ENCODE measurements around the gene MIOX.
A peak's percentile ranks its signal among the peaks of the same experiment; 100 is the strongest.

Gene MIOX

DNA sequence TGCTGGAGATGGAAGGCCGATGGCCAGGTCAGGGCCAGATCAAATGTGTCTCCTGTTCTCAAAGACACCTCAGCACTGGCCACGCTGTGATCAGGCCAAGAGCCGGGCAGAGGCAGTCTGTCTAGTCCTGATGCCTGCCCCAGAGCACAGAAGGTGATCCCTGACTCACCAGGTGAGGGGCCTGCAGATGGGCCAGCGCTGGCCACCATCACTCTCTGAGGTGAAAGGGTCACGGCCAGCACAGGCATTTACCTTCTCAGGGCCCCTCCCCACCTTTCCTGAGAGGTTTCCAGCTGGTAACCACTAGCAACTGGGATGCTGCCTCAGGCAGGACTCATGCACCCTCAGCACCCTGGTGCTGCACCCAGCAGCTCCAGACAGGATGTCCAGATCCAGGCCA, 14.7 kb upstream of the MIOX start:
- Histone ChIP-seq H3K4me3 (ENCODE audit: low read depth, low read length) (no peak overlapping the region), H3K27ac (ENCODE audit: extremely low read depth, low read depth, low read length) (no peak overlapping the region), H3K36me3 (ENCODE audit: control insufficient read depth in 2 of 2, insufficient read depth in 1 of 2, low read length in 2 of 2) (peaks cover 4 to 54% of the 10 kb centered on the region in 2 experiments; a peak in 2 of 3 replicates), H3K4me1 (ENCODE audit: control insufficient read depth, insufficient read depth, low read length) (peaks cover 27% of the 10 kb centered on the region), H3K9me3 (ENCODE audit: control insufficient read depth, insufficient read depth, low read depth, low read length) (no peaks in the 10 kb centered on the region)
- ChIA-PET POLR2A (interaction anchor here (0.9 to 2.3 kb wide), 2 partner anchors 12 to 36 kb away, joined by 3 to 8 read pairs; partner anchors contain the start of genes LMF2 and NCAPH2), CTCF (interaction anchor here (1.0 to 2.7 kb wide), 4 partner anchors 11 to 149 kb away, joined by 3 to 24 read pairs (median 4); partner anchors contain the start of gene SCO2)
- no peak for TF ChIP-seq EGR2 (tag by site-specific recombination; IDR thresholded peaks at IDR 0.05; ENCODE audit: low read depth)
- TF ChIP-seq ZNF10 (tag by site-specific recombination; IDR thresholded peaks at IDR 0.05): 0 out of 2 replicates have a peak, but pooled peaks have one; percentile 30
- TF ChIP-seq ZXDB (tag by site-specific recombination; IDR thresholded peaks at IDR 0.05): no peak

DNA sequence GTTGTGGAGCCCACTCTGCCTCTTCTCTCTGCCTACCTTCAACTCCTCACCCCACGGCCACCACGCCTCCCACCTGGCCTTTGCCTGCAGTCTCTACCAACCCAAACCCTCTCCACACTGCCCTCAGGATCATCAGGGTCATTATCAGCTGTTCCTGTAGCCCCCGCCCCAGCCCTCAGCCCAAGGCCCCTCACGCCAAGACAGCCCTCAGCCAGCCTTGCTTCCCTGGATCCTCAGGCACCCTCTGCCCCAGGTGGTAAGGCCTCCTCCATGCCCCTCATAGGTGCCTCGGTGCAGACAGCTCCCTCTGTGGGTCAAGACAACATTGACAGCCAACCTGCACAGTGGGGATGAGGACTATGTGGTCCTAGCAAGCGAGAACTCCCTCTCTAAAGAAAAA, 13.6 kb upstream of the MIOX start:
- Histone ChIP-seq H3K4me1 (ENCODE audit: control insufficient read depth, insufficient read depth, low read length) (peaks cover 27% of the 10 kb centered on the region), H3K36me3 (ENCODE audit: control insufficient read depth in 2 of 2, insufficient read depth in 1 of 2, low read length in 2 of 2) (peaks cover 4 to 43% of the 10 kb centered on the region in 2 experiments; a peak in 2 of 3 replicates), H3K4me3 (ENCODE audit: low read depth, low read length) (no peak overlapping the region; the same call in 1 of the 2 replicates), H3K9me3 (ENCODE audit: control insufficient read depth, insufficient read depth, low read depth, low read length) (no peaks in the 10 kb centered on the region), H3K27ac (ENCODE audit: extremely low read depth, low read depth, low read length) (peak overlapping the region; percentile 87; the same call in 1 of the 2 replicates)
- ChIA-PET CTCF (interaction anchor here (0.7 to 2.7 kb wide), 9 partner anchors 10 to 148 kb away, joined by 3 to 24 read pairs (median 4); partner anchors contain the start of genes MIOX and SCO2), POLR2A (interaction anchor here (0.7 to 2.3 kb wide), 9 partner anchors 12 to 90 kb away, joined by 3 to 12 read pairs (median 4); partner anchors contain the start of genes LMF2, NCAPH2, SCO2 and SYCE3)
- TF ChIP-seq EGR2 (tag by site-specific recombination; IDR thresholded peaks at IDR 0.05; ENCODE audit: low read depth) (peak; percentile 84), ZNF514 (tag by site-specific recombination; IDR thresholded peaks at IDR 0.05) (no peak), ZNF292 (tag by site-specific recombination; IDR thresholded peaks at IDR 0.05; ENCODE audit: borderline replicate concordance, low read depth) (no peak), ZNF549 (tag by site-specific recombination; IDR thresholded peaks at IDR 0.05) (no peak), ZFHX2 (tag by site-specific recombination; conservative IDR thresholded peaks at IDR 0.05) (peak; percentile 62; the same call in 1 of the 2 replicates)
- TF ChIP-seq, protein P1, sequence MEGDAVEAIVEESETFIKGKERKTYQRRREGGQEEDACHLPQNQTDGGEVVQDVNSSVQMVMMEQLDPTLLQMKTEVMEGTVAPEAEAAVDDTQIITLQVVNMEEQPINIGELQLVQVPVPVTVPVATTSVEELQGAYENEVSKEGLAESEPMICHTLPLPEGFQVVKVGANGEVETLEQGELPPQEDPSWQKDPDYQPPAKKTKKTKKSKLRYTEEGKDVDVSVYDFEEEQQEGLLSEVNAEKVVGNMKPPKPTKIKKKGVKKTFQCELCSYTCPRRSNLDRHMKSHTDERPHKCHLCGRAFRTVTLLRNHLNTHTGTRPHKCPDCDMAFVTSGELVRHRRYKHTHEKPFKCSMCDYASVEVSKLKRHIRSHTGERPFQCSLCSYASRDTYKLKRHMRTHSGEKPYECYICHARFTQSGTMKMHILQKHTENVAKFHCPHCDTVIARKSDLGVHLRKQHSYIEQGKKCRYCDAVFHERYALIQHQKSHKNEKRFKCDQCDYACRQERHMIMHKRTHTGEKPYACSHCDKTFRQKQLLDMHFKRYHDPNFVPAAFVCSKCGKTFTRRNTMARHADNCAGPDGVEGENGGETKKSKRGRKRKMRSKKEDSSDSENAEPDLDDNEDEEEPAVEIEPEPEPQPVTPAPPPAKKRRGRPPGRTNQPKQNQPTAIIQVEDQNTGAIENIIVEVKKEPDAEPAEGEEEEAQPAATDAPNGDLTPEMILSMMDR (tag by site-specific recombination; IDR thresholded peaks at IDR 0.05): peak; percentile 73
- TF ChIP-seq, protein P2, sequence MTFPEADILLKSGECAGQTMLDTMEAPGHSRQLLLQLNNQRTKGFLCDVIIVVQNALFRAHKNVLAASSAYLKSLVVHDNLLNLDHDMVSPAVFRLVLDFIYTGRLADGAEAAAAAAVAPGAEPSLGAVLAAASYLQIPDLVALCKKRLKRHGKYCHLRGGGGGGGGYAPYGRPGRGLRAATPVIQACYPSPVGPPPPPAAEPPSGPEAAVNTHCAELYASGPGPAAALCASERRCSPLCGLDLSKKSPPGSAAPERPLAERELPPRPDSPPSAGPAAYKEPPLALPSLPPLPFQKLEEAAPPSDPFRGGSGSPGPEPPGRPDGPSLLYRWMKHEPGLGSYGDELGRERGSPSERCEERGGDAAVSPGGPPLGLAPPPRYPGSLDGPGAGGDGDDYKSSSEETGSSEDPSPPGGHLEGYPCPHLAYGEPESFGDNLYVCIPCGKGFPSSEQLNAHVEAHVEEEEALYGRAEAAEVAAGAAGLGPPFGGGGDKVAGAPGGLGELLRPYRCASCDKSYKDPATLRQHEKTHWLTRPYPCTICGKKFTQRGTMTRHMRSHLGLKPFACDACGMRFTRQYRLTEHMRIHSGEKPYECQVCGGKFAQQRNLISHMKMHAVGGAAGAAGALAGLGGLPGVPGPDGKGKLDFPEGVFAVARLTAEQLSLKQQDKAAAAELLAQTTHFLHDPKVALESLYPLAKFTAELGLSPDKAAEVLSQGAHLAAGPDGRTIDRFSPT (tag by site-specific recombination; IDR thresholded peaks at IDR 0.05): peak; percentile 49; the same call in 1 of the 2 replicates

DNA sequence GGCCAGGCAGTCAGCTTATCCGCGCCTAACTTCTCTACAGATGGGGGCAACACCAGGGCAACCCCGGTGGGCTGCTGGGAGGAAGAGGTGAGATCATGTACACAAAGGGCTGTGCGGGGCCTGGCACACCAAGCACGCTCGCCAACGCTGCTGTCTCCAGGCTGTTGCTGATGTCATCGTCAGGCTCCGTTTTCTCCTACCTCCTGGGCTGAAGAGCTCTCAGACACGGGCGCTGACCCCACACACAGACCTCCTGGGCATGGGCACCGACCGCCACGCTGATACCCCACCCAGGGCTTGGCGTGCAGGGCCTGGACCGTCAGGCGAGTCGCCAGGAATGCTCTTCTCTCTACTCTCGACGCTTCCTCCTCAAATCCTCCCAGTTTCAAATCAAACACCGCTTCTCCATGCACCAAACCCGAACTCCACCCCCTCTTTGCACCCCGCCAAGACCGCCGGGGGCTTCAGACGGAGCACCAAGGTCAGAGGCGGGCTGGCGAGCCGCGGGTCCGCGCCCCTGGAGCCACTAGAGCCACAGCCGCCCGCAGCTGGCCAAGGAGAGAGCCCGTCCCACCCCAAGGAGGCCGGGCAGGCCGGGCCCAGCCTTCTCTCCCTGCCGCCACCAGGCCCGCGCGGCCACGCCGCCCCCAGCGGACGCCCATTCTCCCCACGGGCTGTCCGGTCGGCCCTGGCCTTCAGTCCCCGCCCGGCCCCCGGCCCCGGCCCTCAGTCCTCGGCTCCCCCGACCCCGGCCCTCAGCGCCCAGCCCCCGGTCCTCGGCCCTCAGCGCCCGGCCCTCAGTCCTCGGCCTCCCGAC, 12.6 kb upstream of the MIOX start:
- no peaks in the 10 kb centered on the region for H3K9me3 ChIP-seq (ENCODE audit: control insufficient read depth, insufficient read depth, low read depth, low read length)
- ChIA-PET CTCF (interaction anchor here (0.7 to 2.7 kb wide), 7 partner anchors 20 to 90 kb away, joined by 3 to 24 read pairs (median 4); partner anchors contain the start of gene SCO2), POLR2A (interaction anchor here (1.0 to 2.3 kb wide), 8 partner anchors 14 to 89 kb away, joined by 3 to 12 read pairs (median 6); partner anchors contain the start of genes LMF2, NCAPH2, SCO2 and SYCE3)
- peaks cover 4 to 34% of the 10 kb centered on the region in 2 experiments; a peak in 2 of 3 replicates for H3K36me3 ChIP-seq (ENCODE audit: control insufficient read depth in 2 of 2, insufficient read depth in 1 of 2, low read length in 2 of 2)
- H3K4me3 ChIP-seq (ENCODE audit: low read depth, low read length): peak overlapping the region; percentile 76
- H3K27ac ChIP-seq (ENCODE audit: extremely low read depth, low read depth, low read length): peak overlapping the region; percentile 87
- H3K4me1 ChIP-seq (ENCODE audit: control insufficient read depth, insufficient read depth, low read length): peaks cover 27% of the 10 kb centered on the region
- TF ChIP-seq ZNF274 (IDR thresholded peaks at IDR 0.05; ENCODE audit: low read length): no peak
- no peak for TF ChIP-seq ZNF274 (tag by site-specific recombination; IDR thresholded peaks at IDR 0.05; ENCODE audit: borderline replicate concordance)
- TF ChIP-seq, protein P3, sequence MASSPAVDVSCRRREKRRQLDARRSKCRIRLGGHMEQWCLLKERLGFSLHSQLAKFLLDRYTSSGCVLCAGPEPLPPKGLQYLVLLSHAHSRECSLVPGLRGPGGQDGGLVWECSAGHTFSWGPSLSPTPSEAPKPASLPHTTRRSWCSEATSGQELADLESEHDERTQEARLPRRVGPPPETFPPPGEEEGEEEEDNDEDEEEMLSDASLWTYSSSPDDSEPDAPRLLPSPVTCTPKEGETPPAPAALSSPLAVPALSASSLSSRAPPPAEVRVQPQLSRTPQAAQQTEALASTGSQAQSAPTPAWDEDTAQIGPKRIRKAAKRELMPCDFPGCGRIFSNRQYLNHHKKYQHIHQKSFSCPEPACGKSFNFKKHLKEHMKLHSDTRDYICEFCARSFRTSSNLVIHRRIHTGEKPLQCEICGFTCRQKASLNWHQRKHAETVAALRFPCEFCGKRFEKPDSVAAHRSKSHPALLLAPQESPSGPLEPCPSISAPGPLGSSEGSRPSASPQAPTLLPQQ (tag by site-specific recombination; IDR thresholded peaks at IDR 0.05): 0 out of 2 replicates have a peak, but pooled peaks have one; percentile 57
- 0 out of 2 replicates have a peak, but pooled peaks have one; percentile 40 for TF ChIP-seq SP7 (tag by site-specific recombination; IDR thresholded peaks at IDR 0.05)
- no peak for TF ChIP-seq ZNF768 (tag by site-specific recombination; IDR thresholded peaks at IDR 0.05)
- no peak for TF ChIP-seq ZNF501 (tag by site-specific recombination; IDR thresholded peaks at IDR 0.05)
- TF ChIP-seq, protein P4, sequence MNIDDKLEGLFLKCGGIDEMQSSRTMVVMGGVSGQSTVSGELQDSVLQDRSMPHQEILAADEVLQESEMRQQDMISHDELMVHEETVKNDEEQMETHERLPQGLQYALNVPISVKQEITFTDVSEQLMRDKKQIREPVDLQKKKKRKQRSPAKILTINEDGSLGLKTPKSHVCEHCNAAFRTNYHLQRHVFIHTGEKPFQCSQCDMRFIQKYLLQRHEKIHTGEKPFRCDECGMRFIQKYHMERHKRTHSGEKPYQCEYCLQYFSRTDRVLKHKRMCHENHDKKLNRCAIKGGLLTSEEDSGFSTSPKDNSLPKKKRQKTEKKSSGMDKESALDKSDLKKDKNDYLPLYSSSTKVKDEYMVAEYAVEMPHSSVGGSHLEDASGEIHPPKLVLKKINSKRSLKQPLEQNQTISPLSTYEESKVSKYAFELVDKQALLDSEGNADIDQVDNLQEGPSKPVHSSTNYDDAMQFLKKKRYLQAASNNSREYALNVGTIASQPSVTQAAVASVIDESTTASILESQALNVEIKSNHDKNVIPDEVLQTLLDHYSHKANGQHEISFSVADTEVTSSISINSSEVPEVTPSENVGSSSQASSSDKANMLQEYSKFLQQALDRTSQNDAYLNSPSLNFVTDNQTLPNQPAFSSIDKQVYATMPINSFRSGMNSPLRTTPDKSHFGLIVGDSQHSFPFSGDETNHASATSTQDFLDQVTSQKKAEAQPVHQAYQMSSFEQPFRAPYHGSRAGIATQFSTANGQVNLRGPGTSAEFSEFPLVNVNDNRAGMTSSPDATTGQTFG (tag by site-specific recombination; IDR thresholded peaks at IDR 0.05; ENCODE audit: borderline replicate concordance): no peak
- no peak for TF ChIP-seq ZNF48 (tag by site-specific recombination; IDR thresholded peaks at IDR 0.05)
- TF ChIP-seq, protein P5, sequence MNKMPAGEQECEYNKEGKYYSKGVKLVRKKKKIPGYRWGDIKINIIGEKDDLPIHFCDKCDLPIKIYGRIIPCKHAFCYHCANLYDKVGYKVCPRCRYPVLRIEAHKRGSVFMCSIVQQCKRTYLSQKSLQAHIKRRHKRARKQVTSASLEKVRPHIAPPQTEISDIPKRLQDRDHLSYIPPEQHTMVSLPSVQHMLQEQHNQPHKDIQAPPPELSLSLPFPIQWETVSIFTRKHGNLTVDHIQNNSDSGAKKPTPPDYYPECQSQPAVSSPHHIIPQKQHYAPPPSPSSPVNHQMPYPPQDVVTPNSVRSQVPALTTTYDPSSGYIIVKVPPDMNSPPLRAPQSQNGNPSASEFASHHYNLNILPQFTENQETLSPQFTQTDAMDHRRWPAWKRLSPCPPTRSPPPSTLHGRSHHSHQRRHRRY (tag by site-specific recombination; IDR thresholded peaks at IDR 0.05): no peak
- no peak for TF ChIP-seq ZNF16 (tag by site-specific recombination; IDR thresholded peaks at IDR 0.05; ENCODE audit: low read depth)

Data from HEK293 (cell line).